ENCODE results near the gene AGRN. TPM values are rescaled to one million over a fixed set of nuclear protein-coding genes. Genes with fewer than 3 reads are reported as not detected.
A peak's percentile ranks its signal among the peaks of the same experiment; 100 is the strongest.

The AGRN gene
- total RNA-seq, 1 experiment from 2014 or later = 286 TPM

DNA sequence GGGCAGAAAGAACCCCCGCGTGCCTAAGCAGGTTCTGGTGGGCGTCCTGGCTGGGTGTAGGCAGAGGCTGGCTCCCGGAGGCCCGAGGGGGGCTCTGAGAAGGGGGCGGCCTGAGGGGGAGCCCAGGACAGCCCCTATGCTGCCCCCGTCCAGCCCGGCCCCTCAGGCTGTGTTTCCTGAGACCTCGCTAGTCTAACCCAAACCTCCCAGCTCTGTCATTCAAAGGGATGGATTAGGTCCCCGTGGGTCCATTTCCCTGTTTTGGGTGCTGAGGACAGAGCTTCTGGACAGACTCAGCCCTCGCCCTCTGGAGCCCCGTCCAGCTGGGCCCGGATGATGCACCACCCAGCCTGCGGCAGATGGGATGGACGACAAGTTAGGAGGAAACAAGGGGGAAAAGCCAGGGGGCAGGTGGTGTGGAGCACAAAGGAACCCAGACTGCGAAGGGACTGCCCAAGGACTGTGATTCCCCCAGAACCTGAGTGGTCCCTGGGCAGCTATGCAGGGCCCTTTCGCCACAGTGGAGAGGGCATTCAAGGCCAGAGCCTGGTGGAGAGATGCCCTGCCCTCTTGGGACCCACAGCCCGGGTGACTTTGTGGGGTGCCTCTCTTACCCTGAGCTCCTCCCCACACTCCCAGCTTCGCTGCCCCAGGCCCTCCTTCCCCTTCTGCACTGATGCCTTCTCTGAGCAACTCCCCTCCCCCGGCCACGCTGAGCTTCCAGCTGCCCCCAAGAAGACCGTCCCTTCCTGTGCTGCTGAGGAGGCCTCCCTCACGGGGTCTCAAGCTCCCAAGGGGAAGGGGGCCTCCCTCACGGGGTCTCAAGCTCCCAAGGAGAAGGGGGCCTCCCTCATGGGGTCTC lies 22.8 kb upstream of the AGRN start:
- no TSS peak for BruUV-seq (replicated peaks)
- no peaks in the 10 kb centered on the region for H3K36me3 Mint-ChIP-seq (ENCODE audit: insufficient read depth, unreplicated experiment)
- no peak for DNase-seq (ENCODE audit: unreplicated experiment)
- H3K4me1 Mint-ChIP-seq (ENCODE audit: insufficient read depth, unreplicated experiment) = peaks cover 12% of the 10 kb centered on the region
- H3K4me3 Mint-ChIP-seq (ENCODE audit: unreplicated experiment) = no peak overlapping the region
- ChIA-PET CTCF (interaction anchor here (0.6 to 1.1 kb wide), 2 partner anchors 13 to 371 kb away, joined by 3 to 5 read pairs; no protein-coding TSS in a partner anchor), POLR2A (interaction anchor here (0.6 kb wide), 1 partner anchor 31 kb away, joined by 3 read pairs; the partner anchor contains the start of gene PLEKHN1)
- no peak overlapping the region for H3K27ac Mint-ChIP-seq (ENCODE audit: low read depth, unreplicated experiment)
- H3K27me3 Mint-ChIP-seq (ENCODE audit: insufficient read depth, unreplicated experiment) = no peaks in the 10 kb centered on the region
- TF ChIP-seq, protein P1, sequence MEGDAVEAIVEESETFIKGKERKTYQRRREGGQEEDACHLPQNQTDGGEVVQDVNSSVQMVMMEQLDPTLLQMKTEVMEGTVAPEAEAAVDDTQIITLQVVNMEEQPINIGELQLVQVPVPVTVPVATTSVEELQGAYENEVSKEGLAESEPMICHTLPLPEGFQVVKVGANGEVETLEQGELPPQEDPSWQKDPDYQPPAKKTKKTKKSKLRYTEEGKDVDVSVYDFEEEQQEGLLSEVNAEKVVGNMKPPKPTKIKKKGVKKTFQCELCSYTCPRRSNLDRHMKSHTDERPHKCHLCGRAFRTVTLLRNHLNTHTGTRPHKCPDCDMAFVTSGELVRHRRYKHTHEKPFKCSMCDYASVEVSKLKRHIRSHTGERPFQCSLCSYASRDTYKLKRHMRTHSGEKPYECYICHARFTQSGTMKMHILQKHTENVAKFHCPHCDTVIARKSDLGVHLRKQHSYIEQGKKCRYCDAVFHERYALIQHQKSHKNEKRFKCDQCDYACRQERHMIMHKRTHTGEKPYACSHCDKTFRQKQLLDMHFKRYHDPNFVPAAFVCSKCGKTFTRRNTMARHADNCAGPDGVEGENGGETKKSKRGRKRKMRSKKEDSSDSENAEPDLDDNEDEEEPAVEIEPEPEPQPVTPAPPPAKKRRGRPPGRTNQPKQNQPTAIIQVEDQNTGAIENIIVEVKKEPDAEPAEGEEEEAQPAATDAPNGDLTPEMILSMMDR (IDR thresholded peaks at IDR 0.05; ENCODE audit: unreplicated experiment) = no peak
- peaks cover 7% of the 10 kb centered on the region for H3K9me3 Mint-ChIP-seq (ENCODE audit: unreplicated experiment)
- intact Hi-C loops (cut with micrococcal nuclease) = no loop called here

DNA sequence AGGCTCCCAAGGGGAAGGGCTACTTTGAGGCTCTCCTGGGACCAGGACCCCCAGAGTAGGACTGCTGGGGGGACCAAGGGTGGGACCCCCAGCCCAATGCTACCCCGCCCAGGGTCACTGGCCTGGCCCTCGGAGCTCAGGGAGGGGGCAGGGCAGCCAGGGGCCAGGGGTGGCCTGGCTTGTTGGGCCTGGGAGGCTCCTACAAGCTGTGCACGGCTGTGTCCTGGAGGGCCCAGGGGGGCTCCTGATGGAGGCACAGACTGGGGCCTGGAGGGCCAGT lies 22.3 kb upstream of the AGRN start:
- intact Hi-C loops (cut with micrococcal nuclease) = no loop called here
- peaks cover 13% of the 10 kb centered on the region for H3K4me1 Mint-ChIP-seq (ENCODE audit: insufficient read depth, unreplicated experiment)
- BruUV-seq (replicated peaks) = no TSS peak
- H3K27ac Mint-ChIP-seq (ENCODE audit: low read depth, unreplicated experiment) = no peak overlapping the region
- ChIA-PET CTCF (interaction anchor here (0.6 to 1.1 kb wide), 2 partner anchors 13 to 371 kb away, joined by 3 to 5 read pairs; no protein-coding TSS in a partner anchor), POLR2A (interaction anchor here (0.6 kb wide), 1 partner anchor 31 kb away, joined by 3 read pairs; the partner anchor contains the start of gene PLEKHN1)
- no peaks in the 10 kb centered on the region for H3K27me3 Mint-ChIP-seq (ENCODE audit: insufficient read depth, unreplicated experiment)
- H3K36me3 Mint-ChIP-seq (ENCODE audit: insufficient read depth, unreplicated experiment) = no peaks in the 10 kb centered on the region
- peaks cover 1% of the 10 kb centered on the region for H3K9me3 Mint-ChIP-seq (ENCODE audit: unreplicated experiment)
- no peak overlapping the region for H3K4me3 Mint-ChIP-seq (ENCODE audit: unreplicated experiment)
- TF ChIP-seq, protein P1 (IDR thresholded peaks at IDR 0.05; ENCODE audit: unreplicated experiment) = no peak
- no peak for DNase-seq (ENCODE audit: unreplicated experiment)

DNA sequence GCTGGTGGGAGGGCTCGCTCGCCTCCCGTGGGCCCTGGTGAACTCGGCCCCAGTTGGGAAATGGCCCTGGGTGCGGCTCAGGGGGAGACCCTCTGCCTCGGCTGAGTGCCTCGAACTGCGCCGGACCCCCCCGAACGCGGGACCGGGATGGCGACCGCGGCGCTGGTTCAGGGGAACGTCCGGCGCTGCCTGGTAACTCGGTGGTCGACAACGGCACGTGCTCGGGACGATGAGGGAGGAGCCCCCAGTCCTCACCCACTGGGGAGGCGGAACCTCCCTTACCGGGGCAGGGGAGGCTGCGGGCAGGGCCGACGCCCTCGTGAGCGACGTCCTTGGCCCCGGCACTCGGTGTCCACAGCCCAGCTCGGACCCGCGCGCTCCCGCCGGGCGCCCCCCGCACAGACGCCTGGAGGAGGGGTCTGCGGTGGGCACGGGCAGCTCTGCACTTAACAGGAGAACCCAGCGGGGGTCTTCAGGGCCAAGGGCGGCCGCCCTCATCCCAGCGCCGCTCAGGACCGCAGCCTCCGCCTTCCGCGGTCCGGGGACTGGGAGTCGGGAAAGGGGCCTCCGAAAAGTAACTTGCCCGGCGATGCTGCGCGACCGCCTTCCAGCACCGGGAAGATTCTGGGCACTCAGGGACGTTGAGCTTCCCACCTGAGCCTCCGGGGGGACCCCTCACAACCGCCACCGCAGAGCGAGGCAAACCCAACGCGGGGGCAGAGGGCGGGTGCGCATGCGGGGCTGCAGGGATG lies 21.8 kb upstream of the AGRN start:
- Mint-ChIP-seq H3K4me1 (ENCODE audit: insufficient read depth, unreplicated experiment) (peaks cover 13% of the 10 kb centered on the region), H3K36me3 (ENCODE audit: insufficient read depth, unreplicated experiment) (no peaks in the 10 kb centered on the region), H3K9me3 (ENCODE audit: unreplicated experiment) (no peaks in the 10 kb centered on the region), H3K27me3 (ENCODE audit: insufficient read depth, unreplicated experiment) (no peaks in the 10 kb centered on the region), H3K27ac (ENCODE audit: low read depth, unreplicated experiment) (no peak overlapping the region), H3K4me3 (ENCODE audit: unreplicated experiment) (peak overlapping the region; percentile 82)
- ChIA-PET CTCF (interaction anchor here (0.6 to 0.7 kb wide), 2 partner anchors 13 to 370 kb away, joined by 3 to 7 read pairs; no protein-coding TSS in a partner anchor), POLR2A (interaction anchor here (1.1 kb wide), 1 partner anchor 13 kb away, joined by 3 read pairs; no protein-coding TSS in a partner anchor)
- BruUV-seq (replicated peaks) = no TSS peak
- intact Hi-C loops (cut with micrococcal nuclease) = no loop called here
- DNase-seq (ENCODE audit: unreplicated experiment) = no peak
- TF ChIP-seq, protein P1 (IDR thresholded peaks at IDR 0.05; ENCODE audit: unreplicated experiment) = no peak

DNA sequence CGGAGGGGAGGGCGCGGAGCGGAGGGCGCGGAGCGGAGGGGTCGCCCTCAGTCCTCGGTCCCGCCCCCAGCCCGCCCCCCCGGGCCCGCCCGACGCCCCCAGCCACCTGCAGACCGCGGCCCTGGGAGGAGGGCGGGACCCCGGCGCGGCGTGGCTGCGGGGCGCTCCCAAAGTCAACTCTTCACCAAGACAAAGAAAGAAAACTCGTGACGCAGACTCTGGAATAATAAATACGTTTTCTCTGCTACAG lies 21.2 kb upstream of the AGRN start:
- POLR2A ChIA-PET = interaction anchor here (1.1 kb wide), 1 partner anchor 12 kb away, joined by 3 read pairs; no protein-coding TSS in a partner anchor
- Mint-ChIP-seq H3K4me1 (ENCODE audit: insufficient read depth, unreplicated experiment) (peaks cover 13% of the 10 kb centered on the region), H3K9me3 (ENCODE audit: unreplicated experiment) (no peaks in the 10 kb centered on the region), H3K27me3 (ENCODE audit: insufficient read depth, unreplicated experiment) (no peaks in the 10 kb centered on the region), H3K4me3 (ENCODE audit: unreplicated experiment) (peak overlapping the region; percentile 82), H3K27ac (ENCODE audit: low read depth, unreplicated experiment) (no peak overlapping the region), H3K36me3 (ENCODE audit: insufficient read depth, unreplicated experiment) (no peaks in the 10 kb centered on the region)
- intact Hi-C loops (cut with micrococcal nuclease) = no loop called here
- CTCF ChIA-PET = interaction anchor here (0.7 to 0.9 kb wide), 2 partner anchors 14 to 16 kb away, joined by 3 to 7 read pairs; no protein-coding TSS in a partner anchor
- DNase-seq (ENCODE audit: unreplicated experiment) = no peak
- TF ChIP-seq, protein P1 (IDR thresholded peaks at IDR 0.05; ENCODE audit: unreplicated experiment) = no peak
- no TSS peak for BruUV-seq (replicated peaks)
